DMS 273 (cell line): ENCODE results near the gene FRMD4B.
"Not testable (repeated sequence)": the region's sequence is repeated elsewhere in the genome, so short reads cannot be mapped to it uniquely, and the experiment has no call there.

ENCODE experiments used
- DNase-seq: peaks from one replicate; lab custom pipeline; 2025; ENCODE audit not compliant: unreplicated experiment; lab: John Stamatoyannopoulos, UW

The FRMD4B gene

GRCh38 chr3:69325151-69325550 is 60.7 kb downstream of the FRMD4B start:
- peak; percentile 23 for DNase-seq

- DNase-seq: peak; percentile 44
Measured at GRCh38 chr3:69324362-69325025, 61.4 kb downstream of the FRMD4B start.

GRCh38 chr3:69323941-69324340 is 61.9 kb downstream of the FRMD4B start:
- no peak for DNase-seq

GRCh38 chr3:69322512-69322911 is 63.4 kb downstream of the FRMD4B start:
- DNase-seq: not testable (repeated sequence)

- DNase-seq: peak; percentile 2
Measured at GRCh38 chr3:69322158-69322509, 63.8 kb downstream of the FRMD4B start.

- DNase-seq: no peak
Measured at GRCh38 chr3:69321301-69322157, 64.4 kb downstream of the FRMD4B start.

GRCh38 chr3:69320871-69321271 is 65.0 kb downstream of the FRMD4B start:
- DNase-seq: peak; percentile 46

- DNase-seq: no peak
Measured at GRCh38 chr3:69319652-69320051, 66.2 kb downstream of the FRMD4B start.

GRCh38 chr3:69318410-69318809 is 67.5 kb downstream of the FRMD4B start:
- DNase-seq: no peak

- DNase-seq: no peak
Measured at GRCh38 chr3:69313251-69313650, 72.6 kb downstream of the FRMD4B start.

GRCh38 chr3:69309814-69310213 is 76.1 kb downstream of the FRMD4B start:
- peak; percentile 24 for DNase-seq

GRCh38 chr3:69306239-69307185 is 79.4 kb downstream of the FRMD4B start:
- DNase-seq: peak; percentile 81

- DNase-seq: no peak
Measured at GRCh38 chr3:69305011-69305410, 80.9 kb downstream of the FRMD4B start.

- DNase-seq: no peak
Measured at GRCh38 chr3:69304396-69304795, 81.5 kb downstream of the FRMD4B start.

- DNase-seq: no peak
Measured at GRCh38 chr3:69300296-69300695, 85.6 kb downstream of the FRMD4B start.

GRCh38 chr3:69299344-69299743 is 86.5 kb downstream of the FRMD4B start:
- DNase-seq: no peak

GRCh38 chr3:69297501-69297900 is 88.4 kb downstream of the FRMD4B start:
- DNase-seq: no peak

- no peak for DNase-seq
Measured at GRCh38 chr3:69296995-69297394, 88.9 kb downstream of the FRMD4B start.

GRCh38 chr3:69294014-69294766 is 91.7 kb downstream of the FRMD4B start:
- DNase-seq: peak; percentile 82

- DNase-seq: peak; percentile 27
Measured at GRCh38 chr3:69292959-69293574, 92.8 kb downstream of the FRMD4B start.
